Nephron (organoid): ENCODE measurements around the gene ATXN1.

Source experiments
- H3K27ac Mint-ChIP-seq, 3 experiments: 2 replicates each; pipeline ENCODE4 v1.8.0; 2020; ENCODE audit warnings: mixed read lengths in 3 of 3, mild to moderate bottlenecking in 2 of 3, moderate library complexity in 1 of 3
- H3K27me3 Mint-ChIP-seq: 2 replicates; pipeline ENCODE4 v1.8.0; 2021; ENCODE audit warnings: low read depth, mild to moderate bottlenecking, moderate library complexity, mixed read lengths
- H3K36me3 Mint-ChIP-seq: 2 replicates; pipeline ENCODE4 v1.8.0; 2020; ENCODE audit warnings: low read depth, mixed read lengths
- H3K4me1 Mint-ChIP-seq: 2 replicates; pipeline ENCODE4 v1.8.0; 2020; ENCODE audit warnings: mixed read lengths
- H3K4me3 Mint-ChIP-seq, 3 experiments: 2 replicates each; pipeline ENCODE4 v1.8.0; 2020; ENCODE audit warnings: mild to moderate bottlenecking in 3 of 3, mixed read lengths in 3 of 3, moderate library complexity in 2 of 3
- H3K9me3 Mint-ChIP-seq: 2 replicates; pipeline ENCODE4 v1.8.0; 2020; ENCODE audit warnings: mixed read lengths
- TF ChIP-seq, protein P1 (sequence below), 3 experiments: fragments of 200-600 bp; sonication (generic); IDR thresholded peaks; one replicate each; pipeline ENCODE4 v1.5.0; 2021; ENCODE audit warnings: antibody characterized with exemption in 3 of 3; ENCODE audit not compliant: unreplicated experiment in 3 of 3

The ATXN1 gene

DNA sequence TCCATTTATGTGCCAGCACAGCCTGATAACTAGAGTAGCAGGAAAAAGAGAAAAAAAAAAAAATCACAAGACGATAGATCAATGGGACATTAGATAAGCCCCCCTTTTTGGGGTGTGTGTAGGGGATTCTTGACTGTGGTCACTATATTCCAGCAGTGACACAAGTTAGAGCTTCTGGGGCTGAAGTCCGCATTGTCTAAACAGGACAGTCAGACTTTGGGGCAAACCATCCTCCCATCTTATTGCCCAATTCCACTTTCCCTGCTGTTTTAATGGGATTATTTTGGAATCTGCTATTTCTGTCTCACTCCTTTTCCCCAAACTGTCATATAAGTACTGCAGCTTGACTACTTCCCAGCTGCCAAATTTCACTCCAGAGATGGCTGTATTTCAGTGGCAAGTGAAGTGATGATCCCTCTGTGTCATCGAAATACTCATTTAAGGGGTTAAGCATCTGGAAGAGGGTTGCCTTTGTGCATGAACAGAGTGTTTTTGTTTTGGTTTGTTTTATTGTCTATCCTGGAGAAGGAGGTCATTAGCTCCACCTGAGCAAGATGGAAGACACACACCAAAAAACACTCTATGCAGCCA, 182.5 kb downstream of the ATXN1 start:
- peaks cover 29% of the 10 kb centered on the region for H3K36me3 Mint-ChIP-seq
- TF ChIP-seq, protein P1, sequence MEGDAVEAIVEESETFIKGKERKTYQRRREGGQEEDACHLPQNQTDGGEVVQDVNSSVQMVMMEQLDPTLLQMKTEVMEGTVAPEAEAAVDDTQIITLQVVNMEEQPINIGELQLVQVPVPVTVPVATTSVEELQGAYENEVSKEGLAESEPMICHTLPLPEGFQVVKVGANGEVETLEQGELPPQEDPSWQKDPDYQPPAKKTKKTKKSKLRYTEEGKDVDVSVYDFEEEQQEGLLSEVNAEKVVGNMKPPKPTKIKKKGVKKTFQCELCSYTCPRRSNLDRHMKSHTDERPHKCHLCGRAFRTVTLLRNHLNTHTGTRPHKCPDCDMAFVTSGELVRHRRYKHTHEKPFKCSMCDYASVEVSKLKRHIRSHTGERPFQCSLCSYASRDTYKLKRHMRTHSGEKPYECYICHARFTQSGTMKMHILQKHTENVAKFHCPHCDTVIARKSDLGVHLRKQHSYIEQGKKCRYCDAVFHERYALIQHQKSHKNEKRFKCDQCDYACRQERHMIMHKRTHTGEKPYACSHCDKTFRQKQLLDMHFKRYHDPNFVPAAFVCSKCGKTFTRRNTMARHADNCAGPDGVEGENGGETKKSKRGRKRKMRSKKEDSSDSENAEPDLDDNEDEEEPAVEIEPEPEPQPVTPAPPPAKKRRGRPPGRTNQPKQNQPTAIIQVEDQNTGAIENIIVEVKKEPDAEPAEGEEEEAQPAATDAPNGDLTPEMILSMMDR (IDR thresholded peaks at IDR 0.05; ENCODE audit: unreplicated experiment in 3 of 3) = no peak
- H3K27me3 Mint-ChIP-seq = peaks cover 3% of the 10 kb centered on the region
- H3K9me3 Mint-ChIP-seq = no peaks in the 10 kb centered on the region
- no peak overlapping the region for H3K27ac Mint-ChIP-seq
- H3K4me1 Mint-ChIP-seq = no peaks in the 10 kb centered on the region
- no peak overlapping the region for H3K4me3 Mint-ChIP-seq

DNA sequence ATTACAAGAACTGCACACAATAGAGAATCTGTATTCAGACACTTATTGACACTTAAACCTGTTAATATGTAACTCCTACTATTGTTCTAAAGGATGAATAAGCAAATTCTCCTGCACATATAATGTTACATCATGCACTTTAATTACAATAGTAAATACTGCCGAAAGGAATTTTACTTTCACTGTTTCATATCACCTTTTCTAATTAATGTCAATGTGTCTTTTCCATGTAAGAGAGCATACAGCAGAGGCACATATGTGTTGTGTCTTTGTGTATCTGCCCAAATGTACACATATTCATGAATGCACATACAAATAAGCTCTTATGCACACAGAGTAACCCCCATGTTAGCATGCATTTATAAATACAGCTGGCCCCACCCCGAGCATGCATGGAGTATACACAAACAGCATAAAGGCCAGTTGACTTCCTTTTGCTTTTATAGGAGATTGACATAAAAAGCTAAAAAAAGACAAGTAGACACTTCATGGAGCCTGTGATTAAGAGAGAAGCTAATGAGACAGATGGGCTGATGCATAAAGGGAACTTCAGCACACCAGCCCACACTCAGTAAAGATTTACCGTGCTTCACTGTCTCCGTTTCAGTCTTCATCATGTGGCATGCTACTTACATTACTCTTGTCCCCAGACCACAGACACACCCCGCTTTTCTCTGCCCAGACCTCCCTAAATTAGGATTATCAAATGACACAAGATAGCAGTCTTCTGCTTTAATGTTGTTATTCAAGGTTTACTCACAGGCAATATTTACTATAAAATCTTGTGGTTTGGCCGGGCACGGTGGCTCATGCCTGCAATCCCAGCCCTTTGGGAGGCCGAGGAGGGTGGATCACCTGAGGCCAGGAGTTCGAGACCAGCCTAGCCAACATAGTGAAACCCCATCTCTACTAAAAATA, 184.6 kb downstream of the ATXN1 start:
- TF ChIP-seq, protein P1 (IDR thresholded peaks at IDR 0.05; ENCODE audit: unreplicated experiment in 3 of 3) = no peak
- peaks cover 6% of the 10 kb centered on the region for H3K4me1 Mint-ChIP-seq

DNA sequence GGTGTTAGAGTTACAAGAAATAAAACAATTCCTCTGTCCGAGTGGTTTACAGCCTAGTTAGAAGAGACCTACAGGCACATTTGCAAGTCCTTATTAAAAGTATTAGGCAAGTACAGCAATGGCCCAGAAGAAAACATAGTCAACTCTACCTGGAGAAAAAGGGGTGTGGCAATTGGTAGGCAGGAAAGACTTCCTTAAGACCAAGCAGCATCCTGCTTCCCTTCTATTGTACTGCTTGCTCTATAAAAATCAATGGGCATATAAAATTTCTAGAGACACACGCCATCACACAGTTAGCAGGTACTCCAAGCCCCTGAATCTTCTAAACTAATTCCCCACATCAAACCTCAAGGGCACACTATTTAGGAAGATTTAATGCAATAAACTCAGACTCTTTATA, 185.6 kb downstream of the ATXN1 start:
- Mint-ChIP-seq H3K9me3 (no peaks in the 10 kb centered on the region), H3K27ac (no peak overlapping the region), H3K4me1 (peaks cover 6% of the 10 kb centered on the region), H3K27me3 (peaks cover 3% of the 10 kb centered on the region), H3K36me3 (peaks cover 7% of the 10 kb centered on the region), H3K4me3 (no peak overlapping the region)
- TF ChIP-seq, protein P1 (IDR thresholded peaks at IDR 0.05; ENCODE audit: unreplicated experiment in 3 of 3) = no peak

More for the DNA sequence above, 184.6 kb downstream of the ATXN1 start:
- Mint-ChIP-seq H3K36me3 (peaks cover 15% of the 10 kb centered on the region), H3K4me3 (no peak overlapping the region), H3K27me3 (peaks cover 3% of the 10 kb centered on the region), H3K9me3 (no peaks in the 10 kb centered on the region), H3K27ac (no peak overlapping the region)

DNA sequence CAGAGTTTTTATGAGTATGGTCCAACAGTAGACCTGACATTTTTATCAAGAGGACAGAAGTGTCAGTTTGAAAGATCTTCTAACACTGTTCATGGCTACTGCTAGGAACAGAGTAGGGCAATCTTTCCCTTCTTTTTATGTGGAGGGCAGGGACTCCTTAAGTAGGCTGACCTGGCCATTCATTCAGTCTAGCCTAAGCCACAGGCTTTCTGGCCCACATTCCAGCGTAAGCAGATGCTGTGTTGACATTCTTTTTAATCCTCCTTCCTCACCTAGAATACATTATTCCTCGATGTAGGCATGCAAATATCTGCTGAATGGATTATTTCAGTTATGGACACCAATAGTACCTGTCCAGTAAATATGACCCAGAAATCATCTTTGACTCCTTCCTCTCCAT, 188.3 kb downstream of the ATXN1 start:
- H3K4me3 Mint-ChIP-seq = no peak overlapping the region
- TF ChIP-seq, protein P1 (IDR thresholded peaks at IDR 0.05; ENCODE audit: unreplicated experiment in 3 of 3) = no peak
- H3K4me1 Mint-ChIP-seq = peaks cover 16% of the 10 kb centered on the region
- no peaks in the 10 kb centered on the region for H3K27me3 Mint-ChIP-seq
- H3K9me3 Mint-ChIP-seq = no peaks in the 10 kb centered on the region
- no peak overlapping the region for H3K27ac Mint-ChIP-seq
- peaks cover 12% of the 10 kb centered on the region for H3K36me3 Mint-ChIP-seq

DNA sequence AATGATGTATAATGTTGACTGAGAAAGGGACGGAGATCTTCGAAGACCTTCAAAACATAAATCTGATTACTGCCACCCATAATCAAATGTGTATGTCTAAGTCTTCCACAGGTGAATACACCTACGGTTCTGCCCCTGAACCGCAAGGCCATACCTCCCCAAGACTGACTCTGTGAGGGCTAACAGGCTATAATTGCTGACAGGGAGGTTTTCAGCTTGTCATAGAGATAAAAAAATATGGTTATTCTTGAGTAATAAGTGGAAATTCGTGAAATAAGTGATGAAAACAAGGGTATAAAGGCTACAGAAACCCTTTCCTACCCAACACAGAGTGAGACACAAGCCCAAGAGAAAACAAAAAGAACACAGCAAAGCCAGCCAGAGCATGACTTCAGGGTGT, 188.9 kb downstream of the ATXN1 start:
- H3K36me3 Mint-ChIP-seq = peaks cover 12% of the 10 kb centered on the region
- no peaks in the 10 kb centered on the region for H3K27me3 Mint-ChIP-seq
- no peak overlapping the region for H3K27ac Mint-ChIP-seq
- no peaks in the 10 kb centered on the region for H3K9me3 Mint-ChIP-seq
- no peak overlapping the region for H3K4me3 Mint-ChIP-seq
- peaks cover 21% of the 10 kb centered on the region for H3K4me1 Mint-ChIP-seq
- TF ChIP-seq, protein P1 (IDR thresholded peaks at IDR 0.05; ENCODE audit: unreplicated experiment in 3 of 3) = no peak
